Natural killer cell (primary cell): ENCODE data around the gene MTARC1. TPM values are rescaled to one million over a fixed set of nuclear protein-coding genes. Genes with fewer than 3 reads are reported as not detected.

ENCODE experiments used
- ATAC-seq, 3 donors: fragments of 150-1000 bp in 2 of 3; fragments of 200-7000 bp in 1 of 3; cut with Tn5 transposase; 1 replicate in 1 of 3; 2 replicates in 2 of 3; pipeline ENCODE4 v1.10.0; 2021; ENCODE audit warnings: mild to moderate bottlenecking in 2 of 3, moderate library complexity in 2 of 3
- DNase-seq, 2 donors: peaks; one replicate each; pipeline versions ENCODE4 v3.0.0 to v3.0.0-alpha.2; 2013 to 2021; ENCODE audit warnings: mixed read lengths in 1 of 2
- H3K27ac ChIP-seq: one replicate; pipeline ENCODE4 v1.5.1; 2013; ENCODE audit warnings: mild to moderate bottlenecking, low read length
- H3K27me3 ChIP-seq: one replicate; pipeline ENCODE4 v1.6.1; 2013; ENCODE audit warnings: low read length; ENCODE audit not compliant: control insufficient read depth, insufficient read depth
- H3K36me3 ChIP-seq: one replicate; pipeline ENCODE4 v1.6.1; 2013; ENCODE audit warnings: low read length; ENCODE audit not compliant: control insufficient read depth, insufficient read depth
- H3K4me1 ChIP-seq: one replicate; pipeline ENCODE4 v1.6.1; 2013; ENCODE audit warnings: low read length; ENCODE audit not compliant: control insufficient read depth, insufficient read depth
- H3K4me3 ChIP-seq: one replicate; pipeline ENCODE4 v1.5.1; 2013; ENCODE audit warnings: low read length
- H3K9me3 ChIP-seq: one replicate; pipeline ENCODE4 v1.6.1; 2013; ENCODE audit warnings: low read length; ENCODE audit not compliant: control insufficient read depth, insufficient read depth
- H3K27ac Mint-ChIP-seq, 2 donors: one replicate each; pipeline ENCODE4 v1.8.0; 2022; ENCODE audit warnings: mild to moderate bottlenecking in 2 of 2, mixed read lengths in 2 of 2, moderate library complexity in 1 of 2
- H3K27me3 Mint-ChIP-seq, 2 donors: one replicate each; pipeline ENCODE4 v1.8.0; 2022; ENCODE audit warnings: low read depth in 2 of 2, mixed read lengths in 2 of 2
- H3K36me3 Mint-ChIP-seq: one replicate; pipeline ENCODE4 v1.8.0; 2022; ENCODE audit warnings: mixed read lengths
- H3K4me1 Mint-ChIP-seq, 2 donors: one replicate each; pipeline ENCODE4 v1.8.0; 2022; ENCODE audit warnings: mixed read lengths in 2 of 2
- H3K4me3 Mint-ChIP-seq: one replicate; pipeline ENCODE4 v1.8.0; 2022; ENCODE audit warnings: mild to moderate bottlenecking, moderate library complexity, mixed read lengths
- H3K9me3 Mint-ChIP-seq, 2 donors: one replicate each; pipeline ENCODE4 v1.8.0; 2022; ENCODE audit warnings: mixed read lengths in 2 of 2
- WGBS: methylation state at CpG from one replicate; pipeline ENCODE4 v1.1.7; 2013; ENCODE audit warnings: missing lambda C conversion rate; ENCODE audit not compliant: insufficient coverage; 5-methylcytosine and 5-hydroxymethylcytosine counted together
- intact Hi-C: fragments of 100-400 bp; cut with micrococcal nuclease; formaldehyde crosslinking; loops from one replicate; pipeline ENCODE4 v1.14.2; 2022
- total RNA-seq, 4 donors: library from RNA; stranded (reverse); fragments of 120-200 nt in 1 of 4; gene quantifications; one replicate each; pipeline versions ENCODE4 v1.2.3 to v1.2.4, GENCODE V29; 2013 to 2022
- TF ChIP-seq, protein P1 (sequence below): fragments of 200-600 bp; IDR thresholded peaks from one replicate; pipeline ENCODE4 v1.8.0; 2022; ENCODE audit warnings: antibody characterized with exemption

MTARC1 gene
- total RNA-seq, 3 donors from 2014 or later (not counting 1 experiment from before 2014, with no cell fraction given): 0.52 to 2.5 TPM; not detected in 1

DNA sequence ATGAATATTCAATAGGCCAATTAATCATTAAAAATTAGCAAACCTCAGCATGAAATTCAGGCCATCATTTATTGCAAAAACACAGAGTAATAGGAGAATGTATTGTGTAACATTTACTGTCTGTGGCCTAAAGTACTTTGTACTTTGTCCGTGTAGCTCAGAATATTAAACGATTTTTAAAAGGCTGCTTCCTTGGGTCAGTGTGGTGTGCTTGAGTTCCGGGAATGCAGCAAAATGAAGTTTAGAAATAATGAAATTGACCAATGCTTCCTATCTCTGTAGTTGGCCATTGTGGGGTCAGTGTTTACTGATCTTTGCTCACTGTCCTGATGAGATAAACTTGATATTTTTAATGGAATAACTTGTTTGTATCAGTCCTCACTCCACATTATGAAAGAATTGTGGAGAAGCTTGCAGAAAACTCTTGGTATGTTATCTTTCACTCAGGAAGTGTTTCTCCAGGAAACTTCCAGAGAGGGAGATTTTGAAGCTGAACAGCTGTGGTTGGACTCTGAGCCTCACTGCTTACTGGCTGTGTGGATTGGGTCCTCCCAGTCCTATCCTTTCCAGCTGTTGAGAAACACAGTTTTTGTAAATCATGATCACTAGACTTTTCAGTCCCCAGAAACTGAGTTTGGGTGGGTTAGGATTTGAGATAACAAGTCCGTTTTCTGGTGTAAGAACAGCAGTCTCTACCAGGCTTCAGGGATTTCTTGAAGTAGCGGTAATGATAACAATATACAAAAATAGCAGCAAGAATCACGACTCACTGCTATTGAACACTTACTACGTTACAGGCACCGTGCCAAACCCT lies 19.2 kb upstream of the MTARC1 start:
- ATAC-seq (no peak), DNase-seq (no peak)
- intact Hi-C loops: no loop called here
- Histone ChIP-seq H3K4me3 (no peak overlapping the region), H3K27ac (no peak overlapping the region), H3K4me1 (no peaks in the 10 kb centered on the region), H3K36me3 (no peaks in the 10 kb centered on the region), H3K27me3 (no peaks in the 10 kb centered on the region), H3K9me3 (no peaks in the 10 kb centered on the region)
- H3K4me1 Mint-ChIP-seq: no peaks in the 10 kb centered on the region
- H3K9me3 Mint-ChIP-seq: no peaks in the 10 kb centered on the region
- WGBS: 75% methylated on average over 8 of the region's 8 CpGs
- H3K27ac Mint-ChIP-seq: no peak overlapping the region
- TF ChIP-seq, protein P1, sequence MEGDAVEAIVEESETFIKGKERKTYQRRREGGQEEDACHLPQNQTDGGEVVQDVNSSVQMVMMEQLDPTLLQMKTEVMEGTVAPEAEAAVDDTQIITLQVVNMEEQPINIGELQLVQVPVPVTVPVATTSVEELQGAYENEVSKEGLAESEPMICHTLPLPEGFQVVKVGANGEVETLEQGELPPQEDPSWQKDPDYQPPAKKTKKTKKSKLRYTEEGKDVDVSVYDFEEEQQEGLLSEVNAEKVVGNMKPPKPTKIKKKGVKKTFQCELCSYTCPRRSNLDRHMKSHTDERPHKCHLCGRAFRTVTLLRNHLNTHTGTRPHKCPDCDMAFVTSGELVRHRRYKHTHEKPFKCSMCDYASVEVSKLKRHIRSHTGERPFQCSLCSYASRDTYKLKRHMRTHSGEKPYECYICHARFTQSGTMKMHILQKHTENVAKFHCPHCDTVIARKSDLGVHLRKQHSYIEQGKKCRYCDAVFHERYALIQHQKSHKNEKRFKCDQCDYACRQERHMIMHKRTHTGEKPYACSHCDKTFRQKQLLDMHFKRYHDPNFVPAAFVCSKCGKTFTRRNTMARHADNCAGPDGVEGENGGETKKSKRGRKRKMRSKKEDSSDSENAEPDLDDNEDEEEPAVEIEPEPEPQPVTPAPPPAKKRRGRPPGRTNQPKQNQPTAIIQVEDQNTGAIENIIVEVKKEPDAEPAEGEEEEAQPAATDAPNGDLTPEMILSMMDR: no peak
- H3K36me3 Mint-ChIP-seq: no peaks in the 10 kb centered on the region
- no peak overlapping the region for H3K4me3 Mint-ChIP-seq
- H3K27me3 Mint-ChIP-seq: peaks cover 0 to 3% of the 10 kb centered on the region in 2 donors

DNA sequence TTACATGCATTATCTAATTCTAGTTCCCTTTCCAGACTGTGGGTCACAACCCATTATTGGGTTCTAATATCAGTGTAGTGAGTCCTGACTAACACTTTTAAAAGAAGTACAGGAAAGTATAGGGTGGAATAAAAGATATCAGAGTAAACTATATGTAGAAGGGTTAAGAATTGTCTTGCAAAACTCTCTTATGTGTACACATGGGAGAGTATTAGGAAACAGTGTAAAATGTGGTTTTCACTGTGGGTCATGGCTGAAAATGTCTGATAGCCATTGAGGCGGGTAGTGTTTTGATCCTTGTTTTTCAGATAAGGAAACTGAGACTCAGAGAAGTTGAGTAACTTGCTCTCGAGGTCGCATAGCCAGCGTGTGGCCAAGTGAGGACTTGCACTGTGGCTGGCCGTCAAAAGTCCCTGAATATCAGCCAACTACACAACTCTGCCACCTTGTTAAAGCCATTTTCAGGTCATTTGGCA lies 18.5 kb upstream of the MTARC1 start:
- H3K4me1 Mint-ChIP-seq: no peaks in the 10 kb centered on the region
- no peaks in the 10 kb centered on the region for H3K36me3 ChIP-seq
- H3K4me1 ChIP-seq: no peaks in the 10 kb centered on the region
- no peak overlapping the region for H3K27ac ChIP-seq
- H3K27me3 Mint-ChIP-seq: peaks cover 0 to 3% of the 10 kb centered on the region in 2 donors
- peak in 1 of 3 donors; percentile 43 for ATAC-seq
- DNase-seq: no peak
- WGBS: 73% methylated on average over 5 of the region's 5 CpGs
- no peaks in the 10 kb centered on the region for H3K9me3 Mint-ChIP-seq
- TF ChIP-seq, protein P1: no peak
- intact Hi-C loops: no loop called here
- no peak overlapping the region for H3K4me3 Mint-ChIP-seq
- no peaks in the 10 kb centered on the region for H3K36me3 Mint-ChIP-seq
- H3K27me3 ChIP-seq: no peaks in the 10 kb centered on the region
- H3K4me3 ChIP-seq: no peak overlapping the region
- H3K9me3 ChIP-seq: no peaks in the 10 kb centered on the region
- H3K27ac Mint-ChIP-seq: no peak overlapping the region

DNA sequence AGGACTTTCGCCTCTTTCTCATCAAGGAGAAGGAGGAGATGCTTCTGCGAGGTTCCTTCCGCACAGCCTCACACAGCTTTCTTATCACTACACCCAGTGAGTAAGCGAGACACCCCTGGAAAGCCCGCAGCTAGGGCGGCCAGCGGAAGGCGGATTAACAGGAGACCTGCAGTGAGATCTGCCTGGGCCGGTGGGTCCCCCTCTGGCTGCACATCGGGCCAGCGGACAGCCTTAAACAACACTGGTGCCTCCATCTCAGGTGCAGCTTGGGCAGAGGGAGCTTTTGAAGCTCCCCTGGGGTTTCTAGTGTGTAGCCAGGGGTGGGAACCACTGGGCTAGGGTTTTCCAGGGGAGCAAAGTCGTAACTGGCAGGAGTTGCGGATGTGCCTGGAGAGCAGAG lies 17.5 kb upstream of the MTARC1 start:
- no peak overlapping the region for H3K27ac ChIP-seq
- Mint-ChIP-seq H3K4me1 (no peaks in the 10 kb centered on the region), H3K27me3 (peaks cover 0 to 3% of the 10 kb centered on the region in 2 donors), H3K9me3 (no peaks in the 10 kb centered on the region), H3K4me3 (no peak overlapping the region), H3K36me3 (no peaks in the 10 kb centered on the region), H3K27ac (no peak overlapping the region)
- H3K27me3 ChIP-seq: no peaks in the 10 kb centered on the region
- H3K4me1 ChIP-seq: no peaks in the 10 kb centered on the region
- no peaks in the 10 kb centered on the region for H3K36me3 ChIP-seq
- intact Hi-C loops: no loop called here
- ATAC-seq (no peak), DNase-seq (no peak)
- H3K9me3 ChIP-seq: no peaks in the 10 kb centered on the region
- no peak overlapping the region for H3K4me3 ChIP-seq
- 91% methylated on average over 13 of the region's 13 CpGs for WGBS
- TF ChIP-seq, protein P1: no peak
